ENCODE data around the gene BICRAL. TPM values are rescaled to one million over a fixed set of nuclear protein-coding genes. Genes with fewer than 3 reads are reported as not detected.
"Not testable (repeated sequence)": the region's sequence is repeated elsewhere in the genome, so short reads cannot be mapped to it uniquely, and the experiment has no call there.

Gene BICRAL
- total RNA-seq, 1 experiment from 2014 or later: 1.9 TPM

- no peak for DNase-seq (ENCODE audit: low read depth)
- in situ Hi-C loops (cut with HindIII; ENCODE audit: low pct_unique_long_range_greater_than_20kb, low sequenced_read_pairs): no loop called here
Observed at GRCh38 chr6:42758756-42759430, 23.0 kb upstream of the BICRAL start.

DNA sequence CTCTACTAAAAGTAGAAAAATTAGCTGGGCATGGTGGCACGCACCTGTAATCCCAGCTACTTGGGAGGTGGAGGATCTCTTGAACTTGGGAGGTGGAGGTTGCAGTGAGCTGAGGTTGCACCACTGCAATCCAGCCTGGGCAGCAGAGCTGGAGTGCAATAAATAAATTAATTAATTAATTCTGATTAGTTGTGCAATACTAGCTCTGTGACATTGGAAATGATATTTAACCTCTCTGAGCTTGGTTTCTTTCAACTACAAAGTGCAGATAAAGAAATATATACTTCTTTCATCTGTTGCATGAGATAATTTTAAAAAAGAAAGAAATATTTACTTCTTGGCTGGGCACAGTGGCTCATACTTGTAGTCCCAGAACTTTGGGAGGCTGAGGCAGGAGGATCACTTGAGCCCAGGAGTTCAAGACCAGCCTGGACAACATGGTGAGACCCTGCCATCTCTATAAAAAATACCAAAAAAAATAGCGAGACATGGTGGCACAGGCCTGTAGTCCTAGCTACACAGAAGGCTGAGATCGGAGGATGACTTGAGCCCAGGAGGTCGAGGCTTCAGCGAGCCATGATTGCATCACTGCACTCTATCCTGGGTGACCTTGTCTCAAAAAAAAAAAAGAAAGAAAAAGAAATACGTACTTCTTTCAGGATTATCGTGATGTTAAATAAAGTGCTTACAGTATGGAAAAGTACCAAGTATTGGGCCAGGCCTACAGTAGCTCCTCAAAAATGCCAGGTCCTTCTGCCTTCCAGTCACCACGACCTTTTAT is 20.4 kb upstream of the BICRAL start:
- in situ Hi-C loops (cut with HindIII; ENCODE audit: low pct_unique_long_range_greater_than_20kb, low sequenced_read_pairs): no loop called here
- DNase-seq (ENCODE audit: low read depth): no peak

DNA sequence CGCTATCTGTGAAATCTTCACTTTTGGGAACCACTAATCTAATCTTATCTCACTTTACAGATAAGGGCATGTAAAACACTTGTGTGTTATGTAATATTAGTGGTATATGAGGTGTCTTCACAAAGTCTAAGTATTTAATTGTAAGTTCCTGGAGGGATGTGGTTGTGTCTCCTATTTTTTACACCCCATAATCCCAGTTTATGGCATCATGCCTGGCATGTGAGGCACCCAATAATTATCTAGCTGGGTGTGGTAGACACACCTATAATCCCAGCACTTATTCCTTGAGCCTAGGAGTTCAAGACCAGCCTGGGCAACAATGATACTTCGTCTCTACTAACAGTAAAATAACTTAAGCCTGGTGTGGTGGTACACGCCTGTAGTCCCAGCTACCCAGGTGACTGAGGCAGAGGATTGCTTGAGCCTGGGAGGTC is 19.4 kb upstream of the BICRAL start:
- no peak for DNase-seq (ENCODE audit: low read depth)
- in situ Hi-C loops (cut with HindIII; ENCODE audit: low pct_unique_long_range_greater_than_20kb, low sequenced_read_pairs): no loop called here

DNA sequence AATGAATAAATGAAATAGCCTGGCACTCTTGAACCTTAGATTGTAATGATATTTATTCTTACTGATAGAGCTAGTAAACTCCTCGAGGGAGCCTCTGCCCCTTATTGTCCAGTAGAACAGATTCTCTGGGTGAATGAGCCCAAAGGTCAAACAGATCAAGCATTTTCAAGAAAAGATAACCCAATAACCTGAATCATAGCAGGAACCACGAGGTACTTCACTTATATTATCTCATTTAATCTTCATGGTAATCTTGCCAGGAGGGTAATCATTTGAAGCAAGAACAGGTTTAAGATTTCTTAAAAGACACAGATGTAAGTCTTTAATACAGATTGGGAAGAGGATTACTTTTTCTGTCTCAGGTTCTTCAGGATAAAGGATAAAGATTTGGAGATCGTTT is 18.9 kb upstream of the BICRAL start:
- DNase-seq (ENCODE audit: low read depth): no peak
- in situ Hi-C loops (cut with HindIII; ENCODE audit: low pct_unique_long_range_greater_than_20kb, low sequenced_read_pairs): no loop called here

DNA sequence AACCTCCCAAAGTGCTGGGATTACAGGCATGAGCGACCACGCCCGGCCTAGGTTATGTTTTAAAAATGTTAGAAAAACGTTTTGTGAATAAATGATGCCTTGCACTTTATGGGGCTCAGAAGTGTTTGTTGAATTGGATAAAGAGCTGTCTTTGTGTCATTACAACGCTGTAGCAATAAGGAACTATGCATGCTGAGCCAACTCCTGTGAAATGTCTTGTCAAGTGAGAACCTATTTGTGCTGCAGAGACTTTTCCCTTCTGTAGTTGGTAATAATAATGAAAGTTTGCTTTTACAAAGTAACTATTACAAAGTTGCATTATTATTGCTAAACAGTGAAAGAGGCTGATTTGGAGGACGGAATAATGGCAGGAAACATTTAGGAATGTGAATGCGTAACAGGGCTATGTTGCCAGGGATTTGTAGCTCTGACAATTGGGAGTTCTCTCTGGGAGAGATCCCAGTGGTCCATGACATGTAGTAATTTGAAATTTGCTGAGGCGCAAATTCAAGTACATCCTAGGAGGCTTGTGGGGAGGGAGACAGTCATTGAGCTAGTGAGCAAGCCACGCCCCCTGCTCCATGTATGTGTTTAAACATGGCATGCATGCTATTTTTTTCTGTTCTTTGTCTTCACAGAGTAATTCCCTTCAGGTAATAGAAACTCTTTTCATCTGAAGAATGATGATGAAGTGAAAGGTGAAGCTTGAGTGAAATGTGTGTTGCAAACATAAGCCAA is 16.8 kb upstream of the BICRAL start:
- in situ Hi-C loops (cut with HindIII; ENCODE audit: low pct_unique_long_range_greater_than_20kb, low sequenced_read_pairs): no loop called here
- DNase-seq (ENCODE audit: low read depth): no peak

GRCh38 chr6:42766163-42766670 is 15.6 kb upstream of the BICRAL start:
- in situ Hi-C loops (cut with HindIII; ENCODE audit: low pct_unique_long_range_greater_than_20kb, low sequenced_read_pairs): no loop called here
- DNase-seq (ENCODE audit: low read depth): peak; percentile 55

DNA sequence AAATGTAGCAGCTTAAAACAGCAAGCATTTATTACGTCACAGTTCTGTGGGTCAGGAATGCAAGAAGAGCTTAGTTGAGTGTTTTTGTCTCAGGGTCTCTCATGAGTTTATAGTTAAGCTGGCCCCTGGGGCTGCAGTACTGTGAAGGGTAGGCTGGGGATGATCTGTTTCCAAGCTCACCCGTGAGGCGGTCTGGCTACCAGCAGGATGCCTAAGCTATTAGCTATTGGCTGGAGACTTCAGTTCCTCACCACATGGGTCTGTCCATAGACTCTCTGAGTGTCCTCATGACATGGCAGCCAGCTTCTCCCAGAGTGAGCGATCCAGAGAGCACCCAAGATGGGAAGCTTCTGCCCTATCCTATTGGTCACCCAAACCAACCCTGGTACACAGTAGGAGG is 12.8 kb upstream of the BICRAL start:
- in situ Hi-C loops (cut with HindIII; ENCODE audit: low pct_unique_long_range_greater_than_20kb, low sequenced_read_pairs): no loop called here
- DNase-seq (ENCODE audit: low read depth): no peak

GRCh38 chr6:42769836-42770235 is 12.0 kb upstream of the BICRAL start:
- no peak for DNase-seq (ENCODE audit: low read depth)
- in situ Hi-C loops (cut with HindIII; ENCODE audit: low pct_unique_long_range_greater_than_20kb, low sequenced_read_pairs): no loop called here

DNA sequence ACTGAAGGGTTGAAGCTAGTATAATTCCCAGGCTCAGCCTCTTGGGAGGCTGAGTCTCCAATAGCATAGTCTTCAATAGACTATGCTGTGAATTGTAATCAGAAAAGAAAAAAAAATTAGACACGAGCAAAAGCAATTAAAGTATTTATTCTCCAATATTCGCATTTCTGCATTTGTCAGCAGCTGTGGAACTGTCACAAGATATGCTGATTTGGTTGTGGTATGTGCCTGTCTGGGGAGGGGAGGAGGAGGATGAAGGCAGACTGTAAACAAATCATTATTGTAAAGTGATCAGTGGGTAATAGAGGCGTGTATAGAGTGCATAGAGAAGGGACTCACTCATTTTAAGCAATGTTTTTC is 10.1 kb upstream of the BICRAL start:
- no peak for DNase-seq (ENCODE audit: low read depth)
- in situ Hi-C loops (cut with HindIII; ENCODE audit: low pct_unique_long_range_greater_than_20kb, low sequenced_read_pairs): no loop called here

- DNase-seq (ENCODE audit: low read depth): no peak
- in situ Hi-C loops (cut with HindIII; ENCODE audit: low pct_unique_long_range_greater_than_20kb, low sequenced_read_pairs): no loop called here
Observed at GRCh38 chr6:42774201-42774600, 7.7 kb upstream of the BICRAL start.

GRCh38 chr6:42774821-42775487 is 6.9 kb upstream of the BICRAL start:
- DNase-seq (ENCODE audit: low read depth): not testable (repeated sequence)

GRCh38 chr6:42777126-42777822 is 4.6 kb upstream of the BICRAL start:
- peak; percentile 85 for DNase-seq (ENCODE audit: low read depth)

More at GRCh38 chr6:42774821-42775487, 6.9 kb upstream of the BICRAL start:
- in situ Hi-C loops (cut with HindIII; ENCODE audit: low pct_unique_long_range_greater_than_20kb, low sequenced_read_pairs): not testable (repeated sequence)

GRCh38 chr6:42778122-42778521 is 3.7 kb upstream of the BICRAL start:
- no peak for DNase-seq (ENCODE audit: low read depth)
- in situ Hi-C loops (cut with HindIII; ENCODE audit: low pct_unique_long_range_greater_than_20kb, low sequenced_read_pairs): no loop called here

More at GRCh38 chr6:42777126-42777822, 4.6 kb upstream of the BICRAL start:
- in situ Hi-C loops (cut with HindIII; ENCODE audit: low pct_unique_long_range_greater_than_20kb, low sequenced_read_pairs): no loop called here

DNA sequence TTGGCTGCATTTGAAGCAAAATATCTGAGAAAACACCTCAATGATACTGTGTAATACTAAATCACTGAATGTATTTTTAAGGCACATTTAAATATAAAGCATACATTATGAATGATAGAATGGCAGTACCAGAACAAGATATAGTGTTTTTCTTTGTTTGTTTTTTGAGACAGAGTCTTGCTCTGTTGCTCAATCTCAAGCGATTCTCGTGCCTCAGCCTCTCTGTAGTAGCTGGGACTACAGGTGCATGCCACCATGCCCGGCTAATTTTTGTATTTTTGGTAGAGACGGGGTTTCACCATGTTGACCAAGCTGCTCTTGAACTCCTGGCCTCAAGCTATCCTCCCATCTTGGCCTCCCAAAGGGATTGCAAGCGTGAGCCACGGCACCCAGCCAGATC is 2.3 kb upstream of the BICRAL start:
- in situ Hi-C loops (cut with HindIII; ENCODE audit: low pct_unique_long_range_greater_than_20kb, low sequenced_read_pairs): no loop called here
- DNase-seq (ENCODE audit: low read depth): no peak

DNA sequence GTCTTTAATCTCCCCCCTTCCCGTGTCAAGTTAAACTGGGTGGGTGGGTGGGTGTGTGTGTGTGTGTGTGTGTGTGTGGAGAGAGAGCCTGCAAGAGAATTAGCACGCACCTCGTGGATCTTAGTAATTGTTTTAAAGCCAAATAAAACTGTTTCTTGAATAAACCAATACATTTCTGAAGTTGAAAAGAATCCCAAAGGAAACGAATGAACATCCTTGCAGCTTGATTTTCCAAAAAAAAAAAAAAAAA is 381 bp upstream of the BICRAL start:
- peak; percentile 57 for DNase-seq (ENCODE audit: low read depth)
- in situ Hi-C loops (cut with HindIII; ENCODE audit: low pct_unique_long_range_greater_than_20kb, low sequenced_read_pairs): no loop called here

DNA sequence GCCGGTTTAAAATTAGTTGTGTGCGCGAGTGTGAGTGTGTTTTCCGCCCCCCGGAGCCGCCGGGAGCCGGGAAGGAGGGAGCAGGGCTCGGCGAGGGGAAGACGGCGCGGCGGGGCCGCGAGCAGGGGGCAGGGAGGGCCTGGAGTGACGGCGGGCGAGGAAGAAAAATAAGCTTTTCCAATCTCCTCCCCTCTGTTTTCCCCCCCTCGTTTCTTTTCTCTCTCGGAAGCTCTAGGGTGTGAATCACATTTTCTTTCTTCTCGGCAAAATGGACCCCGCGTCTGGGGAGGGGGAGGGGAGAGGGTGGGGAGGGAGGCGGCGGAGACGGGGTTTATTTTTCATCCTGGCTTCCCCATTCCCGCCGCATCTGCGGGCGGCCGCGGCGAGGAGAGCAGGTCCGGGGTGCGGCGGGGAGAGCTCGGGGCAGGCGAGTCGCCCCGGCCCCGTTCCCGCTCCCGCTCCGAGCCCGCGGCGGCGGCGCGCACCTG is 881 bp downstream of the BICRAL start:
- peak; percentile 94 for DNase-seq (ENCODE audit: low read depth)
- in situ Hi-C loops (cut with HindIII; ENCODE audit: low pct_unique_long_range_greater_than_20kb, low sequenced_read_pairs): no loop called here

GRCh38 chr6:42783177-42783875 is 1.5 kb downstream of the BICRAL start:
- in situ Hi-C loops (cut with HindIII; ENCODE audit: low pct_unique_long_range_greater_than_20kb, low sequenced_read_pairs): no loop called here
- DNase-seq (ENCODE audit: low read depth): peak; percentile 67
